NCI-H2081 (cell line): ENCODE data around the gene LNPEP.
"Not testable (repeated sequence)": the region's sequence is repeated elsewhere in the genome, so short reads cannot be mapped to it uniquely, and the experiment has no call there.

ENCODE experiments used
- DNase-seq, 2 experiments: peaks; one replicate each; lab custom pipeline; 2025; lab: John Stamatoyannopoulos, UW

The LNPEP gene

DNA sequence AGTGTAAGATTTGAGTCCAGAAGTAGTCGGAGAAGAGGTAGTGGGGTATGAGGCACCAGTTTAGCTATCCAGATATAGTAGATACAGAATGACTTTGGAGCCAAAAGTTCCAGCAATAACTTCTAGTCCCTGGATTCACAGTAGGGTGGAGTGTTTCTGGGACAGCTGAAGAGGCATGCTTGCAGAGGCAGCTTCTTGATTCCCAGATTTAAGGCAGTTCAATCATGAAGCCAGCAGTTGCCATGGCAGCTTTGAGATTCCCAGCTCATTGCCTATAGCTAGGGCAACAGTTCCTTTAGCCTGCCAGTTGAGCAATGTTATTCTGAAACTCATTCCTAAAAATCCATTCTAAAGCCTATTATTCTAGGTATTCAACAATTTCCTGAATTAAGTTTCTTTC is 127.4 kb downstream of the LNPEP start:
- no peak for DNase-seq

DNA sequence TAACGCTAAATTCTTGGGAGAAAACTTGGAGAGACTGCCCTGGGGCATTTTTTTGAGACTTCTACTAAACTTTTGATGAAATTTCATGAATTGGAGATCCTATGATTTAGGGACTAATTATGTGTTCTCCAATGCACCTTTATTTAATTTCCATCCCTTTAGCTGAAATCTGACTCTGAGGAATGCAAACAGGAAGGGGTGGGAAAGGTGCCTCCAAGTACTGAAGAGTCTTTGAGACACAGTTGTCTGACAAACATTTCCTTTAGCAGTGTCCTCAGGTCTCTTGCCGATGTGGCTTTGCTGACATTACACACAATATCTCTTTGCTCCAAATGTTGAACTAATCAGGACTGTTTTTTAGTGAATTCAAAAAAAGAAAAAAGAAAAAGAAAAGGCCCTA is 129.6 kb downstream of the LNPEP start:
- DNase-seq = no peak

DNA sequence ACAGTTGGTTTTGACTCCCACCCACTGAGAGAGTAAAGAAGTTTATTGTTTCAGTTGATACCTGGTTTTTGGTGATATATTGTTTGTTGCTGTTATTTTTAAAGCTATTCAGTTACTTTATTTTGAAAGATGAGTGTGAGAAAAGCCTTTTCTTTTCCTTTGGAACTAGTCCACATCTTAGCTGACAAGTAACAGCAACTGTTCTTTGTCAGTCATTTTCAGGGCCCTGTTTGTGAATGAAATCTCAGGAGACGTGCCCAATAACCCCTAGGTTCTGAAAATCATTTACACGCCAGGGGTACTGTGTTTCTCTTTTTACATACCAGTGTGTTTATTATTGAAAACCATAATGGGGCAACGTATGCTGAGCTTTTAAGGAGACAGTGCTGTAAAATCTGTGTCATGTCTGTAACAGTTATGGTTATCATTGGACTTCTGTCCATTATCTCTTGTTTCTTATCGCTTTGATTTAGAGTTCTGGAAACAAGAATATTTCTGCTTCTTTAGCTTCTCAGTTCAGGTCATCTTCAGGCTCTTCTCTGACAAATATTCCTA is 131.5 kb downstream of the LNPEP start:
- DNase-seq = no peak

DNA sequence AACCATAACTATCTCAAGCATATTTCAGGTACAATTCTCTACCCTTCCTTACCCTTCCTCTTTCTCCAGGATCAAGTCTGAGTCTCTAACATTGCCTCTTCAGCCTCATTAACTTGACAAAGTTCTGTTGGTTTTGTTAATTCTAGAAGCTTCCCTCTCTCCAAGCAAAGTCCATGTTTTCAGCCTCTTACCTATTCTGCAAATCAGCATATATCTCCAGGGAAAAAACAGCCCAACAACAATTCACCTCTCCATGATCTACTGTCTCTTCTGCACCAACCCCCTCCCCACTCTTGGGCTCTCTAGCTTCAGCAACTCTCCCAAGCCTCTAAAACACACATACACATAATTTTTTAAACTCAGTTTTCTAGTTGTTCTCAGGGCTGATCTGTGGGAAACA is 134.4 kb downstream of the LNPEP start:
- DNase-seq = no peak

DNA sequence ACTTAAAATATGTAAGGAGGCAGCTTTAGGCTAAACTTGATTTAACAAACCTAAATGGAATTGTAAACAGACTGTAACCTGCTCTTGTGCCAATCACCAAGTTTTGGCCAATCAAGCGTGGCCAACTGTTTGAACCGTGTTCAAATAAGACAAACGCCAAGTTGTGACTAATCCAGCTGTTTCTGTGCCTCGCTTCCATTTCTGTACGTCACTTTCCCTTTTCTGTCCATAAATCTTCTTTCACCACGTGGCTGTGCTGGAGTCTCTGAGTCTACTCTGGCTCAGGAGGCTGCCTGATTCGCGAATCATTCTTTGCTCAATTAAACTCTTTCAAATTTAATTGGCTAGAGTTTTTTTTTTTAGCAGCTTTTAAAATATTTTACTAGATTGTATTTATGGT is 135.2 kb downstream of the LNPEP start:
- no peak for DNase-seq

DNA sequence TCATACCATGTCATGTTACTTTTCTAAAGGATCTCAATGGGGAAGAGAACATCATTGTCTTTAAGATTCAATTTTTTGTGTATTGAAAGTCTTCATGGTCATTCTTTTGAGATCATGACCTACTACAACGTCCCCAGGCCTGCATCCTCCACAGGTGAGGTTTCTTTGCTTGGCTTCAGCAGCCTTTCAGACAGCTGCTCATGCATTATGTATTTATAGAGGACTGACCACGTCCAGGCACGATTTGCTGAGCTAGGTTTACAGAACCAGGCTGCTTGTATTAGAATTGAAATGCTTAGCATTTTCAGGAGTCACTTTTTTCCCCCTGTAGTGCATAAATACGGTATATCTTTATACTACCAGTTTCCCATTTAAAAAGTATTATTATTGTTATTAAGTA is 136.1 kb downstream of the LNPEP start:
- no peak for DNase-seq

DNA sequence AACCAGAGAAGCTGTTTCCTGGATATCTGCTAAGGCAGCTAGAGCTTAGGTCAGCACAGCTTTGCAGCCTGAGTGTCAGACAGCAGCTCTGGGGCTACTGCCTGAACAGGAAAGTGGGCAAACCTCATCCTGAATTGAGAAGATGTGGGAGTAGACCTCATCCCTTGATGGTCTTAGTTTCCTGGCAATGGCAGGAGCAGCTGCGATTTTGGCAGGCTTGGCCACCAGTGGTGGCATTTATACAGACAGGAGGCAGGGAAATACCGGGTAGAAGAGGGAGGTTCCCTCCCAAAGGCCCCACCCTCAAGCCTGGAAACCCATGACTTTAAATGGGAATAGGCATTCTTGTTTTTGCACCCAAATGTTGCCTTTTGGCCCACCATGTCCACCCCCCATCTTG is 136.8 kb downstream of the LNPEP start:
- no peak for DNase-seq

DNA sequence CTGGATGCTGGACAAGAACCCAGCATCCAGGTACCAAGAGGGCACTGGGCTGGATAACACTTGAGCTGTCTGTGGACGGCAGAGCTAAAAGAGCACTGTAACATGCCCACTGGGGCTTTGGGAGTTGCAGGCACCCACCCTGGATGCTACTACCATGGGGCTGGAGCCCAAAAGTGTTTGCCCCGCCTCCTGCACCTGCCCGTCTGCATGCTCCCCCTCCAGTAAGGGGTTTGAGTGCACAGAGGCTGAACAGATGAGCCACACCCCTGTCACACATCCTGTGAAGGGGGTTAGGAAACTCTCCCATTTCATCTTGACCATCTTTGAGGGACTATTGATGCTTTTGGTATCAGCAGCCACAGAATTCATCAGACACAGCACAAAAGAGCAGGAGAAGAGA is 137.5 kb downstream of the LNPEP start:
- no peak for DNase-seq

DNA sequence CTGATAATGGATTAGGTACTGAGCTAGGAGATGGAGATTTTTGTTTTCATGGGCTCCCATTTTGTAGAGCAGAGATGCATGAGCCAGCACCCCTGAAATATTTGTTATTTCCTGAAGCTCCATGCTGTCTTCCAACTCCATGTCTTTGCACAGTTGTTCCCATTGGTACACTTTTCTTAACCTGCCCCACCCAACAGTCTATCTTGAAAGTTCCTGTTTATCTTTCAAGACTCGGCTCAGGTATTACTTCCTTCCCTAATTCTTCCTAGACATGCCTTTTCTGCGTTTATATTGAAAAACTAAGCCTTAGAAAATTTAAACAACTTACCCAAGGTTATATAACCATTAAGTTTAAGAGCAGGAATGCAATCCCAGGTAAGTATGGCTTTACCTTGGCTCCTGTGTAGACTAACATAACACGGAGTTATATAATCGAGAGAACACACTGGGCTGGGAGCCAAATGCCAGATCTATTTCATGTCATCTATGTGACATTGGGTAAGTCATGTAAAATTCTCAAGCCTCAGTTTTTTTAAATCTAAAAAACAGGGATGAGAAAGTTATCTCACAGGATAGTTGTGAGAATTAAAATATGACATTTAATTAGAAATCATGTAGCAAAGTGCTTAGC is 139.1 kb downstream of the LNPEP start:
- DNase-seq = no peak

DNA sequence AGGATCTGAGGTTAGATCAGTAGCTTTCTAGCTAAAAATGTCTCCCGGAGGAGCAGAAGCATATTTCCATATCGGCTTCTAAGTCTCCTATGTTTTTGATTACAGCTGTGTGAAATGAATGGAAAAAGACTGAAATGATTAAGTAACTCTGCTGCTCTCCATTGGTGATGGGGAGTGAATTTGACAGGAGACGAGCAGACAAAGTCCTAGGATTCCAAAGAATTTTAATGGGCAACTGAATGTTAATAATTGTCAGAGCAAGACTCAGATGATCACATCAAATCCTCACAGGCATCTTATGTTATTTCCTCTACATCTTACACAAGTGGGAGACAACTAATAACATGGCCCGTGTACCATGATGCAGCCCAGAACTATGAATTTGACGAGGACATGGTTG is 139.8 kb downstream of the LNPEP start:
- DNase-seq = no peak

DNA sequence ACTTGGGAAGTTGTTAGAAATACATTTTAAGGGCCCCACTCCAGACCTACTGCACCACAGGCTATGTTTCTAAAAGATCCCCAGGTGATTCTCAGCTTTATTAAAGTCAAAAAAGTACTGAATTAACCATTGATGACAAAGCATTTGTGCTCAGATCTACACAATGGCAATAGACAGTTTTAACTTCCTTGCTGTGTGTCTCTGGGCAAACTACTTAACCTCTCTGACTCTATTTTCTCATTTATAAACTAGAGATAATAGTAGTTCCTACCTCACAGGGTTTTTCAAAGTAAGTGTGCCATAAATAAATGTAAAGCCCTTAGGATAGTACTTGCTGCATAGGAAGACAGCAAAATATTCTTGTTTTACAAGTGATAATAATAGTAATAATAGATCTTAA is 140.2 kb downstream of the LNPEP start:
- DNase-seq = no peak

DNA sequence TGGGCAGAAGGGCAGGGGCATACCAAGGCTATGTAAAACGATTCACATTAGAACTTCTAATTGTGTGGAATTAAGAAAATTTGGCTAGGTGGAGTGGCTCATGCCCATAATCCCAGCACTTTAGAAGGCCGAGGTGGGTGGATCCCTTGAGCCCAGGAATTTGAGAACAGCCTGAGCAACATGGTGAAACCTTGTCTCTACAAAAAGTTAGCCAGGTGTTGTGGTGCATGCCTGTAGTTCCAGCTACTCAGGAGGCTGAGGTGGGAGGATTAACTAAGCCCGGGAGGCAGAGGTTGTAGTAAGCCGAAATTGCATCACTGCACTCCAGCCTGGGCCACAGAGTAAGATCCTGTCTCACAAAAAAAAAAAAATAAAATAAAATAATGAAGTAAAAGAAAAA is 141.4 kb downstream of the LNPEP start:
- no peak for DNase-seq

DNA sequence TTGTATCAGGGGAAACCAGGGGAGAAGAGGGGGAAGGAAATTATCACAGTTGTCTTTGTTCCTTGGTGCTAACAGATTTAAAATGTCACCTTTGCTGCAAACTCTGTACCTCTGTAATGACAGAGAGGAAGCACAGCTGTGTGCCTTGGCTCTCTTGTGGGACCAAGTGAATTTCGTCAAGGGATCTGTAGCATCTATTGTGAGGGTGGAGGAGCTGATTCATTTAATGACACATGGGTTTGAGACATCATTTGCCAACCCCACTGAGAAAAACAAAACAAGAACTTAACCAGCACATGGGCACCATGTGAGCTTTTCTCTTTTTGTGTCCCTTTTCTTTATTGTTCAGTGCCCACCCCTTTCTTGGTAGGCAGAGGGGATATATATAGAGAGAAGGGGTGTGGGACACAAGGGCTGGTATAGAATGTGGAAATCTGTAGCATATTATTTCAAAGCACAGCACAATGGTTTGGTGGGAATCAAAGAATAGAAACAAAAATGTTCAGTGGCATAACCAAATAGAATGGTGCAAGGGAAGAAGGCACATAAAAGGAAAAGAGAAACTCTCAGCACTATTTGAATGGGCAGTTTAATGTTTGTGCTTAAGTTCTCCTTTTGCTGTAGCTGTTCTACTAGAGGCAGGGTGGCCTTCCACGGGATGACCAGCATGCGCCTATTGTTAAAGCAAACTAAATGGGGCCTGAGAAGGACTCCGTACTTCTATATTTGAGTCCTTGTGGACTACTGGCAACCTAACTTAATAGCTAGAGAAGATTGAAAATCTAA is 143.3 kb downstream of the LNPEP start:
- no peak for DNase-seq

DNA sequence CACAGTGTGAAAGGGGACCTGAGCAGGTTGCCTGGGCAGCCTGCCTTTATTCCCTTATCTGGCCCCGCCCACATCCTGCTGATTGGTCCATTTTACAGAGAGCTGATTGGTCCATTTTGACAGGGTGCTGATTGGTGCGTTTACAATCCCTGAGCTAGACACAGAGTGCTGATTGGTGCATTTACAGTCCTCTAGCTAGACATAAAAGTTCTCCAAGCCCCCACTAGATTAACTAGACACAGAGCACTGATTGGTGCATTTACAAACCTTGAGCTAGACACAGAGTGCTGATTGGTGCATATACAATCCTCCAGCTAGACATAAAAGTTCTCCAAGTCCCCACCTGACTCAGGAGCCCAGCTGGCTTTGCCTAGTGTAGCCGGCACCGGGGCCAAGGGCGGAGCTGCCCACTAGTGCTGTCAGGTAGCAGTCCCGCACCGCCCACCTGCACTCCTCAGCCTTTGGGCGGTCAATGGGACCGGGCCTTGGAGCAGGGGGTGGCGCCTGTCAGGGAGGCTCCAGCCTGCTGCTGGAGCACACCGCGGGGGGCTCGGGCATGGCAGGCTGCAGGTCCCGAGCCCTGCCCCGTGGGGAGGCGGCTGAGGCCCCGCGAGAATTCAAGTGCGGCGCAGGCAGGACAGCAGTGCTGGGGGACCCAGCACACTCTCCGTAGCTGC is 149.0 kb downstream of the LNPEP start:
- DNase-seq = not testable (repeated sequence)

DNA sequence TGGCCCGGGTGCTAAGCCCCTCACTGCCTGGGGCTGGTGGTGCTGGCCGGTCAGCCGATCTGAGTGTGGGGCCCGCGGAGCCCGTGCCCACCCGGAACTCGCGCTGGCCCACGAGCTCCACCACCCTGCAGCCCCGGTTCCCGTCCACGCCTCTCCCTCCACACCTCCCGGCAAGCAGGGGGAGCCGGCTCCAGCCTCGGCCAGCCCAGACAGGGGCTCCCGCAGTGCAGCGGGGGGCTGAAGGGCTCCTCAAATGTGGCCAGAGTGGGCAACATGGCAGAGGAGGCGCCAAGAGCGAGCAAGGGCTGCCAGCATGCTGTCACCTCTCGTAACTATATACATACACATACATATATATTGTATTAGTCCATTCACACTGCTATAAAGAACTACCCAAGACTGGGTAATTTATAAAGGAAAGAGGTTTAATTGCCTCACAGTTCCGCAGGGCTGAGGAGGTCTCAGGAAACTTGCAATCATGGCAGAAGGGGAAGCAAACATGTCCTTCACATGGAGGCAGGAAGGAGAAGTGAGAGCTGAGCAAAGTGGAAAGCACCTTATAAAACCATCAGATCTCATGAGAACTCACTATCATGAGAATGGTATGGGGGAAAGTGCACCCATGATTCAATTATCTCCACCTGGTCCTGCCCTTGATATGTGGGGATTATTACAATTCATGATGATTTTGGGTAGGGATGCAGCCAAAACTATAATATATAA is 149.7 kb downstream of the LNPEP start:
- no peak for DNase-seq
